ENCODE data around the gene MEDAG. TPM values are rescaled to one million over a fixed set of nuclear protein-coding genes. Genes with fewer than 3 reads are reported as not detected.

Gene MEDAG
- total RNA-seq, 4 donors from 2014 or later, result 16.5 to 45.9 (median 19.1) TPM

GRCh38 chr13:30915691-30916541, 9.8 kb downstream of the MEDAG start:
- H3K27me3 ChIP-seq, result no peaks in the 10 kb centered on the region
- intact Hi-C loops (cut with DNase I; ENCODE audit: low total_unique reads), result no loop called here
- no peaks in the 10 kb centered on the region for H3K9me3 ChIP-seq
- no peak overlapping the region for H3K27ac ChIP-seq
- TF ChIP-seq CTCF (IDR thresholded peaks at IDR 0.05) (no peak), POLR2A (IDR thresholded peaks at IDR 0.05) (no peak)
- no peaks in the 10 kb centered on the region for H3K36me3 ChIP-seq
- no peaks in the 10 kb centered on the region for H3K4me1 ChIP-seq
- no peak overlapping the region for H3K4me3 ChIP-seq
- no peak for DNase-seq

GRCh38 chr13:30916991-30917390, 10.9 kb downstream of the MEDAG start:
- H3K4me1 ChIP-seq, result no peaks in the 10 kb centered on the region
- no peaks in the 10 kb centered on the region for H3K9me3 ChIP-seq
- no peak for TF ChIP-seq POLR2A (IDR thresholded peaks at IDR 0.05)
- no peak for TF ChIP-seq CTCF (IDR thresholded peaks at IDR 0.05)
- DNase-seq, result no peak
- H3K27me3 ChIP-seq, result no peaks in the 10 kb centered on the region
- no peaks in the 10 kb centered on the region for H3K36me3 ChIP-seq
- no peak overlapping the region for H3K27ac ChIP-seq
- H3K4me3 ChIP-seq, result no peak overlapping the region
- intact Hi-C loops (cut with DNase I; ENCODE audit: low total_unique reads), result no loop called here

- Histone ChIP-seq H3K9me3 (no peaks in the 10 kb centered on the region), H3K27ac (peak overlapping the region; percentile 25 to 48), H3K27me3 (no peaks in the 10 kb centered on the region), H3K36me3 (no peaks in the 10 kb centered on the region), H3K4me3 (no peak overlapping the region), H3K4me1 (no peaks in the 10 kb centered on the region)
- TF ChIP-seq CTCF (IDR thresholded peaks at IDR 0.05), result no peak
- intact Hi-C loops (cut with DNase I; ENCODE audit: low total_unique reads), result no loop called here
- no peak for DNase-seq
These were observed 12.8 kb downstream of the MEDAG start for GRCh38 chr13:30918662-30919405.

GRCh38 chr13:30920162-30920909, 14.3 kb downstream of the MEDAG start:
- no peak overlapping the region for H3K27ac ChIP-seq
- DNase-seq, result no peak
- intact Hi-C loops (cut with DNase I; ENCODE audit: low total_unique reads), result no loop called here

More at GRCh38 chr13:30920162-30920909, 14.3 kb downstream of the MEDAG start:
- Histone ChIP-seq H3K4me3 (no peak overlapping the region), H3K27me3 (no peaks in the 10 kb centered on the region), H3K9me3 (no peaks in the 10 kb centered on the region), H3K4me1 (no peaks in the 10 kb centered on the region), H3K36me3 (no peaks in the 10 kb centered on the region)
- no peak for TF ChIP-seq POLR2A (IDR thresholded peaks at IDR 0.05)
- TF ChIP-seq CTCF (IDR thresholded peaks at IDR 0.05), result no peak
